NCI-H128 (cell line): ENCODE data around the gene TMEM120A.
"Not testable (repeated sequence)": the region's sequence is repeated elsewhere in the genome, so short reads cannot be mapped to it uniquely, and the experiment has no call there.

Source experiments
- DNase-seq: peaks from one replicate; lab custom pipeline; 2025; ENCODE audit not compliant: unreplicated experiment; lab: John Stamatoyannopoulos, UW

Gene TMEM120A

DNA sequence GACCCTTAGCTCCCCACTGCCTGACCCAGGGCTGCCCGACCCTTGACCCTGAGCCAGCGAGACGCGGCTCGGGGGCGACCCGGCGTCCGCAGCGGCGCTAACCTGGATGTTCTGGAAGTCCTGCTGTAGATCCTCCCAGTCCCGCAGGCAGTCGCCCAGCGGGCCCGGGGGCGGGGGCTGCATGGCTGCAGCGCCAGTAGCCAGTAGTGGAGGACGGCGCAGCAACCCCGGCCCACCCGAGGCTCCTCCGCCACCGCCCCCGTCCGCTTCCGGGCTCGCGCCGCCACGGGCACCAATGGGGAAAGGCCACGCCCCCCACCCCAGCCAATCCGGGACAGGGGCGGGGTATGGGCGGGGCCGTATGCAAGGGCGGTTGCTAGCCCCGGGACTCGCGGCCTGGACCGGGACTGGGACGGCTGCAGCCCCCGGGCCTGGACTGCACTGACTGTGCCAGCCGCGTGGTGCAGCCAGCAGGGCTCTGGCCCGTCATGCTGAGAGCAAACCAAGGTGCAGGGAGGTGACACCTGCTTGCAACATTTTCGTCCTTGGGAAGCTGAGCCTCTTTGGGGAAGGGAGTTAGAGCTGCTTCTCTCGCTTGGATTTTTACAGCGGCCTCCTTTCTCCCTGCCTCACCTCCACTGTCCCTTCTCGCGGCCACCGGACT, at the start of gene TMEM120A:
TSS of gene TMEM120A (minus strand) at position 208 of the 664 bp plus-strand sequence. CDS start at position 183, 25 bp downstream.
- DNase-seq: peak; percentile 77

- DNase-seq: no peak
Measured at GRCh38 chr7:76040126-76040525, 45.7 kb upstream of the TMEM120A start.

DNA sequence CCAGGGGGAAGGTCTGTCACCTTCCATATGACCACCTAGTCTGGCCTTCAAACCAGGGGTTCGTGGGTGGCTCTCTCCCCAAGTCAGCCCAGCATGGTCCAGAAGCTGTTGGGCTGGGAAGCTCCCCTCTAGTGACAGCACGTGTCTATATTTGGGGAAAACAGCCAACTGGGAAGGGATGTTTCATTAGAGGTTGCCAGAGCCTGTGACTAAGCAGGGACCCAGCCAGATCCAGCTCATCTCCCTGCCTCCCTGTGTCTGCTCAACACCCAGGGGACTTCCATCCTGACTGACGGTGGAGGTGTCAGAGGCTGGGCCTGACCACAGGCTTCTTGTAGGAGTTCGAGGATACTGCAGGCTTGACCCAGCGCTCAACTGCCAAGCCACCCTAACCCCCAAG, 42.9 kb upstream of the TMEM120A start:
- no peak for DNase-seq

- no peak for DNase-seq
Measured at GRCh38 chr7:76031964-76032363, 37.6 kb upstream of the TMEM120A start.

GRCh38 chr7:76029682-76030081, 35.3 kb upstream of the TMEM120A start:
- not testable (repeated sequence) for DNase-seq

DNA sequence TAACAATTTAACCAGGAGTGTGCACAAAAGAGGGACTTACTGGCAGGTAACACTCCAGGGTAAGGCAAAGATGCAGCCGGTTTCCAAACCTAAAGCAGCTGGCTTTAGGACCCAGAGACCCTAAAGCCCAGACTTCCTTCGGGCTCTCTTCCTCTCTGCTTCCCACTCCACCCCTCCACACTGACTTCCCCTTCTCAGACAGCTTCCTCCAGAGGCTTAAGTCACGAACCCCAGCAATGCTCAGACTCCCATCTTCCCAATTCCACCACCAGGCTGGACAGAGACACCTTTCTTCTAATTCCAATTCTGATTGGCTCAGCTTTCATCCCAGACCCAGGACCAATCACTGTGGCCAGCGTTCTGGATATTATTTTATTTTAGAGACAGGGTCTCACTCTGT, 28.6 kb upstream of the TMEM120A start:
- no peak for DNase-seq

DNA sequence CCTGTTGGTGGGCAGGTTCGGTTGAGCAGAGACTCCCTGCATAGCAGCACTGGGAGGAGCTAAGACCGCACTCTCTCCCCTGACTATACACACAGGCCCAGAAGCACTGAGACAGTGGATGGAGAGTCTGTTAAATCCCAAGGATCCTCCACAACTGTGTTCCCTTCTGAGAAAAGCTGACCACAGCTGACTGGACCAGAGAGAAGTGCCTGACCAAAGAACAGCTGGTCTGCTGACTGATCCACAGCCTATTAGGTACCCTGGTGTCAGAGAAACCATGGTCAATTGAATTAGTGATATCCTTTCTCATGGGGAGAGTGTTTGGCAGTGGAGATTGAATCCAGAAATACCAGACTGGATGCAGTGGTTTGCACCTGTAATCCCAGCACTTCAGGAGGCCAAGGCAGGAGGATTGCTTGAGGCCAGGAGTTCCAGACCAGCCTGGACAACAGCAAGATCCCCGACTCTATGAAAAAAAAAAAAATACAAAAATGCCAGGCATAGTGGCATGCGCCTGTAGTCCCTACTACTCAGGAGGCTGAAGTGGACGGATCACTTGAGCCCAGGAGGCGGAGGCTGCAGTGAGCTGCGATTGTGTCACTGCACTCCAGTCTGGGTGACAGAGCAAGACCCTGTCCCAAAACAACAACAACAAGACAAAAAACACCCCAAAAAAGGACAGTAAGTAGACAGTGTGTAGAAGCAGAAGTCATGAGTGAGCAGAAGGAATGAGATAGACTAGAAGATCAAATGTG, 27.8 kb upstream of the TMEM120A start:
- DNase-seq: no peak

DNA sequence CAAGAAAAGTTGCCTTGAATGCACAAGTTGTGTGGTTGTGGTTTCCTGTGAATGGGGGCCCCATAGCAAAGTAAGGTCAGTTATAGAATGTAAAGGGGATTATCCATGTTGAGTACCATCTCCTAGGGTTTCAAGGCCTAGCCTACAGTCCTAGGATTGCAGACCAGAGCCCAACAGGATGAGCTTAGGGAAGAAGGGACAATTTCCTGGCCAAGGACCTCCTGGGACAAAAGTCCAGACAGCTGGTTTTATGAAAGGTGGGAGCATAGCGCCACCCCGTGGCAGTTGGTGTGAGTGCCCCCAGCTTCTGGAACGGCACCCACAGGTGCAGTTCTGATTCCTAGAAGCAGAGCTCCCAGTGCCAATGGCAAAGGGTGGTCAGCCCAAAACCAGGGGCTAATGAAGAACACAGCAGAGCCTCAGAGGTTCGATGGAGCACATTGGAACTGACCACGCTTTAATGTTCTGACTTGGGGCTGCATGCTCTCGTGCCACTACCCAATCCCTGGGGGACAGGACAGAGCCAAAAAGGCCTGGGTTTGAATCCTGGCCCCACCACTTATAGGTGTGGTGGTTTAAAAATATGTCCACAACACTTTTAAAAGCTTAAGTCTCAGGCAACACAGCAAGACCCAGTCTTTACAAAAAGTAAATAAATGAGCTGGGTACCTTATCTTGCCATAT, 25.8 kb upstream of the TMEM120A start:
- DNase-seq: peak; percentile 43

DNA sequence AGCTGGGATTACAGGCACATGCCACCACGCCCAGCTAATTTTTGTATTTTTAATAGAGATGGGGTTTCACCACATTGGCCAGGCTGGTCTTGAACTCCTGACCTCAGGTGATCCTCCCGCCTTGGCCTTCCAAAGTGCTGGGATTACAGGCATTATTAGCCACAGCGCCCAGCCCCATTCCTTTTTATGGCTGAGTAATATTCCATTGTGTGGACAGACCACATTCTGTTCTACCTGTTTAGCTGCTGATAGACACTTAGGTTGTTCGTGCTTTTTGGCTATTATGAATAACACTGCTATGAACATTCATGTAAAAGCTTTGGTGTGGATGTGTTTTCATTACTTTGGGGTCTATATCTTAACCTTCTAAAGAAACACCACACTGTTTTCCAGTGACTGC, 24.1 kb upstream of the TMEM120A start:
- not testable (repeated sequence) for DNase-seq

GRCh38 chr7:76016191-76016947, 22.0 kb upstream of the TMEM120A start:
- no peak for DNase-seq

DNA sequence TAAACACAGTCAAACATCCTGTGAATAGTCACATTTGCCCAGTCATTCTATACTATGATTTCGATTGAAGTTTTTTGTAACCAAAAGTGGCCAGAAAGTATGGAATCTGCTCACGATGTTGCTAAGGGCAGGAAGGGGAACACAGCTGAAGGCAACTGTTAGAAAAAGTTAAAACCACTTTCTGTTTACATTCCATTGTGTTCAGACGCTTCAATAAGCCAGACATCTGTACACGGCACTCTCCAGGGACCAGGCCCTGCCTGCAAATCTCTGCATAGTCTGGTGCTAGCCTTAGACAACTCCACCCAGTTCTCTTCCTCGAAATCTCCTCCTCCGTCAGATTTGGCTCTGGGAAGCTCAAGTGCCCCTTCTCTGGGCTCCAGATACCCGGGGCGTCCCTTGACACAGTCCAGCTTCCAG, 17.1 kb upstream of the TMEM120A start:
- no peak for DNase-seq

DNA sequence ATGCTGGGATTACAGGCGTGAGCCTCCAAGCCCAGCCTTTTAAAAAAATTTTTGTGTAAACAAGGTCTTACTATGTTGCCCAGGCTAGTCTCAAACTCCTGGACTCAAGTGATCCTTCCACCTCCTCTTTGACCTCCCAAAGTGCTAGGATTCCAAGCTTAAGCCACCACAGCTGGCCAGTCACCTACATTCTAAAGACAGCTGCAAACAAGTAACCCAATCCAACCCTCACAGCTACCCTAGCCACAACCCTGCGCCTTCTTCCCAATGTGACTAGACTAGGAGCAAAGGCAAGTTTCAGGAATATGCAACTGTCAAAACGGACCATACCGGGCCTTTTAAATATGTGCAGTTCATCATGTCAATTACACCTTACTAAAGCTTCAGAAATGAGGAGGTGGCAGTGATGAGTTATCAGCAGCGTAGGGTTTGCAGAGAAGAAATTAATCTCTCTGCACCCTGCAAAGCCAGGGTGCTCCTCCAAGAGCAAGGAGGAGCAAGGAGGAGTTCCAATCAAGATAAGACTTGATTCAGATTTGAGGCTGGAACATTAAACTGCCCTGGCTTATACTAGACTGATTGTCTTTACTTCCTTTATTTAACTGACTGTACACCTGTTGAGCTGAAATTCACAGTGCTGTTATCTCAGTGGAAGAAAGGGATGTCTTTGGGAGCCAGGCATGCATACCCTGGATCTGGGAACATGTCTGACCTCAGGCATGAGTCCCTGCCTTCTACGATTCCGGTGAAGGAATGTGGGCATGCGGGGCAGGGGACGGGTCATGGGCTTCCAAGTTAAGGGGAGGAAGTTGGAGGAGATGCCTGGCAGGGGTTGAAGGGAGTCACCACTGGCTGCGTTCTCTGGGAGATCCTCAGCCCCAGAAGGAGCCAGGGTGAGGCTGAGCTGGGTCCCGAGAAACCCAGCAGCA, 15.5 kb upstream of the TMEM120A start:
- DNase-seq: no peak

DNA sequence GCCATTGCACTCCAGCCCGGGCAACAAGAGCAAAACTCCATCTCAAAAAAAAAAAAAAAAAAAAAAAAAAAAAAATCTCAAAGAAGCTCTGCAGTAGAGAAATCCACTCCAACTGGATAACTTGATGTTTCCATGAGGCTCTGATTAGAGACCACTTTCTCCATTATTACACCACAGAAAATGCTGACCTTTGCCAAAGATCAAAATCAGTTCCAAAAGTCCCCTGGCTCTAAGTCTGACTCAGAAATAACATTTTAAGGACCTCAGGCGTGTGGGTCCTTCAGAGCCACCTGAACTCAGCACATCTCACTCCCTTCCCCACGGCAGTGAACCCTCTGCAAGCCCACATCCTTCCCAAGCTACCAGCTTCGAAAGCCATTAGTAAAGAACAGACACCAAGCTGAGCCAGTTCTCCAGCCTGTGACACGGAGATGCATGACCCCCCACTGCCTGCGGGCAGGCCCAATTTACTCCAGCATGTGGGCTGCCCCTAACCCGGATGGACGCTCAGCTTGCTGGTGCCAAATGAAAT, 13.8 kb upstream of the TMEM120A start:
- no peak for DNase-seq

DNA sequence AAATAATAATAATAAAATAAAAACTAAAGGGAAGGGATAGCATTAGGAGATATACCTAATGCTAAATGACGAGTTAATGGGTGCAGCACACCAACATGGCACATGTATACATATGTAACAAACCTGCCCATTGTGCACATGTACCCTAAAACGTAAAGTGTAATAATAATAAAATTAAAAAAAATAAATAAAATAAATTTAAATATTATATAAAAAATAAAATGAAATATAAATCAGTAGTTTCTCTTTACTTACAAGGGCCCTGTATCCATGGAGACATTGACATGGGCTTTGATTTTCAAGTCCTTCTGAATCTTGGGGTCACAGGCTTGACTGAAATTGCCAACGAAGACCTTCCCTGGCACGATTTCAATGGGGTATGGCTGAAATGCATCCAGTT, 10.6 kb upstream of the TMEM120A start:
- not testable (repeated sequence) for DNase-seq

- DNase-seq: no peak
Measured at GRCh38 chr7:76003351-76003750, 9.0 kb upstream of the TMEM120A start.

GRCh38 chr7:76002822-76003221, 8.4 kb upstream of the TMEM120A start:
- DNase-seq: no peak

GRCh38 chr7:76002139-76002538, 7.7 kb upstream of the TMEM120A start:
- no peak for DNase-seq

GRCh38 chr7:76000566-76000965, 6.2 kb upstream of the TMEM120A start:
- DNase-seq: no peak

DNA sequence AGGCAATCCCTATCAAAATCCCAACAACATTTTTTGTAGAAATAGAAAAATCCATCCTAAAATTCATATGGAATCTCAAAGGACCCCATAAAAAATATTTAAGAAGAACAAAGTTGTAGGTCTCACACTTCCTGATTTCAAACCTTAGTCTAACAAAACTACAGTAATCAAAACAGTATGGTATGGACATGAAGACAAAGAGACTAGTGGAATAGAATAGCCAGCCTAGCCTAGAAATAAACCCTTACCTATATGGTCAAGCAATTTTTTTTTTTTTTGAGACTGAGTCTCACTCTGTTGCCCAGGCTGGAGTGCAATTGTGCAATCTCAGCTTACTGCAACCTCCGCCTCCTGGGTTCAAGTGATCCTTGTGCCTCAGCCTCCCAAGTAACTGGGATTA, 3.6 kb upstream of the TMEM120A start:
- no peak for DNase-seq

GRCh38 chr7:75996476-75996875, 2.1 kb upstream of the TMEM120A start:
- no peak for DNase-seq
